Lung (tissue), 12 donors: Measurements from ENCODE around the gene ZC3HAV1L. TPM values are rescaled to one million over a fixed set of nuclear protein-coding genes. Genes with fewer than 3 reads are reported as not detected.

Source experiments
- ATAC-seq: fragments of 200-7000 bp; cut with Tn5 transposase; one replicate; pipeline ENCODE4 v1.9.1; 2020; ENCODE audit warnings: moderate number of reproducible peaks; ENCODE audit not compliant: insufficient read depth, low FRiP score
- DNase-seq, 3 donors: peaks; one replicate each; pipeline ENCODE4 v3.0.0-alpha.2; 2013 to 2017
- H3K27ac ChIP-seq, 2 donors: one replicate each; pipeline ENCODE4 v1.5.1; 2013; ENCODE audit warnings: mild to moderate bottlenecking in 2 of 2, moderate library complexity in 2 of 2, control low read depth in 1 of 2, inconsistent platforms in 1 of 2, low read depth in 1 of 2, low read length in 1 of 2
- H3K27me3 ChIP-seq, 3 donors: one replicate each; pipeline ENCODE4 v1.5.1; 2013; ENCODE audit warnings: low read length in 2 of 3; ENCODE audit not compliant: control insufficient read depth in 3 of 3, insufficient read depth in 3 of 3
- H3K36me3 ChIP-seq, 4 donors: one replicate each; pipeline ENCODE4 v1.5.1; 2013; ENCODE audit warnings: low read length in 4 of 4, mild to moderate bottlenecking in 1 of 4, moderate library complexity in 1 of 4; ENCODE audit not compliant: control insufficient read depth in 4 of 4, insufficient read depth in 4 of 4
- H3K4me1 ChIP-seq, 5 donors: one replicate each; pipeline ENCODE4 v1.5.1; 2013; ENCODE audit warnings: low read length in 5 of 5, mild to moderate bottlenecking in 2 of 5, moderate library complexity in 1 of 5; ENCODE audit not compliant: control insufficient read depth in 5 of 5, insufficient read depth in 5 of 5
- H3K4me3 ChIP-seq: one replicate; pipeline ENCODE4 v1.5.1; 2013; ENCODE audit warnings: mild to moderate bottlenecking, control low read depth, moderate library complexity
- H3K9ac ChIP-seq, 2 donors: one replicate each; pipeline ENCODE4 v1.5.1; 2013; ENCODE audit warnings: low read length in 2 of 2, control low read depth in 1 of 2; ENCODE audit not compliant: insufficient read depth in 1 of 2
- H3K9me3 ChIP-seq, 4 donors: one replicate each; pipeline ENCODE4 v1.5.1; 2013; ENCODE audit warnings: low read length in 3 of 4, mild to moderate bottlenecking in 1 of 4, moderate library complexity in 1 of 4; ENCODE audit not compliant: control insufficient read depth in 4 of 4, insufficient read depth in 3 of 4
- CTCF ChIP-seq: IDR thresholded peaks from 2 replicates; pipeline ENCODE4 v1.5.1; 2012; ENCODE audit warnings: mild to moderate bottlenecking; ENCODE audit errors: control extremely low read depth, extremely low read depth
- WGBS, 2 donors: extraction: QIAGEN DNeasy Blood & Tissue Kit; methylation state at CpG; one replicate each; pipeline ENCODE4 v1.1.7; 2013; 5-methylcytosine and 5-hydroxymethylcytosine counted together
- polyA plus RNA-seq, 2 donors: library from polyadenylated mRNA; stranded (reverse); fragments of 200-250 nt; gene quantifications; one replicate each; pipeline ENCODE4 v1.2.1, GENCODE V29; 2013
- total RNA-seq, 2 donors: library from RNA; depleted of rRNA in 1 of 2; stranded (reverse); fragments of >200 nt in 1 of 2; gene quantifications; one replicate each; pipeline ENCODE4 v1.2.1, GENCODE V29; 2014 to 2021
- donor health status: control.
- donor health status: control.
- donor health status: Bipolar disorder and iron deficiency.
- donor health status: healthy.
- donor health status: DM: yes; HTN: yes; CAD: no.

ZC3HAV1L gene
- total and polyA plus RNA-seq, 4 donors = 0.57 to 30.7 (median 4.6) TPM

- H3K36me3 ChIP-seq = peaks cover 0 to 4% (median 0%) of the 10 kb centered on the region in 4 donors
- WGBS, 2 donors = 53 to 56% methylated on average over 6 of the region's 6 CpGs
- no peaks in the 10 kb centered on the region for H3K27me3 ChIP-seq
- no peaks in the 10 kb centered on the region for H3K9me3 ChIP-seq
- no peak overlapping the region for H3K27ac ChIP-seq
- no peak for TF ChIP-seq CTCF
- no peak overlapping the region for H3K9ac ChIP-seq
- DNase-seq = no peak
- H3K4me1 ChIP-seq = peaks cover 0 to 4% (median 0%) of the 10 kb centered on the region in 5 donors
- H3K4me3 ChIP-seq = no peak overlapping the region
- ATAC-seq = no peak
Observed at GRCh38 chr7:139041378-139042085, 5.7 kb upstream of the ZC3HAV1L start.

- ATAC-seq = no peak
- no peak for DNase-seq
- H3K4me3 ChIP-seq = no peak overlapping the region
- 76 to 93% methylated on average over 2 of the region's 2 CpGs for WGBS, 2 donors
- H3K27me3 ChIP-seq = no peaks in the 10 kb centered on the region
- H3K4me1 ChIP-seq = peaks cover 0 to 16% (median 0%) of the 10 kb centered on the region in 5 donors
- H3K27ac ChIP-seq = no peak overlapping the region
- peaks cover 0 to 1% (median 0%) of the 10 kb centered on the region in 4 donors for H3K9me3 ChIP-seq
- H3K9ac ChIP-seq = no peak overlapping the region
- no peak for TF ChIP-seq CTCF
- peaks cover 0 to 3% (median 3%) of the 10 kb centered on the region in 4 donors for H3K36me3 ChIP-seq
Observed at GRCh38 chr7:139038691-139039090, 2.8 kb upstream of the ZC3HAV1L start.

- ATAC-seq (no peak), DNase-seq (no peak)
- Histone ChIP-seq H3K9me3 (peaks cover 0 to 2% (median 0%) of the 10 kb centered on the region in 4 donors), H3K36me3 (peaks cover 0 to 12% (median 2%) of the 10 kb centered on the region in 4 donors), H3K4me1 (peaks cover 0 to 16% (median 0%) of the 10 kb centered on the region in 5 donors), H3K27ac (no peak overlapping the region), H3K9ac (no peak overlapping the region), H3K27me3 (no peaks in the 10 kb centered on the region), H3K4me3 (no peak overlapping the region)
- no peak for TF ChIP-seq CTCF
- 84% methylated on average over 3 of the region's 3 CpGs for WGBS, 2 donors
Observed at GRCh38 chr7:139036901-139037300, 1.1 kb upstream of the ZC3HAV1L start.
